GM12878 (cell line): ENCODE data around the gene B9D1. TPM values are rescaled to one million over a fixed set of nuclear protein-coding genes. Genes with fewer than 3 reads are reported as not detected.

Source experiments
- ATF7 ChIP-seq: fragments of 450-650 bp; IDR thresholded peaks from 2 replicates; pipeline ENCODE4 v1.6.1; 2016; ENCODE audit warnings: low read depth, mild to moderate bottlenecking
- BACH1 ChIP-seq: fragments of 450-650 bp; IDR thresholded peaks from 2 replicates; pipeline ENCODE4 v1.6.1; 2017; ENCODE audit warnings: mild to moderate bottlenecking, borderline replicate concordance
- CHD1 ChIP-seq: IDR thresholded peaks from 2 replicates; pipeline ENCODE4 v1.6.1; 2012; ENCODE audit warnings: low read depth, low read length, improper control_type of control experiment
- ESRRA ChIP-seq: IDR thresholded peaks from 2 replicates; pipeline ENCODE4 v1.6.1; 2012; ENCODE audit warnings: mild to moderate bottlenecking, low read length, improper control_type of control experiment
- FOS ChIP-seq: IDR thresholded peaks from 3 replicates; pipeline ENCODE4 v1.6.1; 2011; ENCODE audit warnings: borderline replicate concordance; ENCODE audit not compliant: insufficient read length; ENCODE audit errors: extremely low read depth
- JUNB ChIP-seq: IDR thresholded peaks from 2 replicates; pipeline ENCODE4 v1.6.1; 2016; ENCODE audit warnings: antibody characterized with exemption, mild to moderate bottlenecking
- MXI1 ChIP-seq: fragments of 150-350 bp; IDR thresholded peaks from 2 replicates; pipeline ENCODE4 v1.6.1; 2011; ENCODE audit warnings: low read depth, mild to moderate bottlenecking, inconsistent platforms, low read length, improper control_type of control experiment
- POU2F2 ChIP-seq: IDR thresholded peaks from 3 replicates; pipeline ENCODE4 v1.6.1; 2011; ENCODE audit warnings: low read depth, mild to moderate bottlenecking, low read length, borderline replicate concordance
- RAD21 ChIP-seq: IDR thresholded peaks from 2 replicates; pipeline ENCODE4 v1.6.1; 2011; ENCODE audit warnings: mild to moderate bottlenecking, low read depth, low read length, moderate library complexity; ENCODE audit not compliant: insufficient read depth
- SMAD5 ChIP-seq: IDR thresholded peaks from 2 replicates; pipeline ENCODE4 v1.6.1; 2016; ENCODE audit warnings: antibody characterized with exemption, low read depth
- SUPT20H ChIP-seq: IDR thresholded peaks from 2 replicates; pipeline ENCODE4 v1.6.1; 2011; ENCODE audit warnings: low read depth, mild to moderate bottlenecking, low read length, moderate library complexity, borderline replicate concordance; ENCODE audit not compliant: control insufficient read depth
- WRNIP1 ChIP-seq: IDR thresholded peaks from 2 replicates; pipeline ENCODE4 v1.6.1; 2011; ENCODE audit warnings: low read depth, low read length, improper control_type of control experiment, borderline replicate concordance
- YBX1 ChIP-seq: fragments of 450-650 bp; IDR thresholded peaks from 2 replicates; pipeline ENCODE4 v1.6.1; 2016; ENCODE audit warnings: antibody characterized with exemption
- ZBED1 ChIP-seq: IDR thresholded peaks from 2 replicates; pipeline ENCODE4 v1.6.1; 2016; ENCODE audit warnings: borderline replicate concordance
- ZBTB33 ChIP-seq: fragments of 450-650 bp; IDR thresholded peaks from 2 replicates; pipeline ENCODE4 v1.6.1; 2017; ENCODE audit warnings: mild to moderate bottlenecking
- ZNF217 ChIP-seq: fragments of 450-650 bp; IDR thresholded peaks from 2 replicates; pipeline ENCODE4 v1.6.1; 2017; ENCODE audit warnings: antibody characterized with exemption, mild to moderate bottlenecking
- ZNF274 ChIP-seq: IDR thresholded peaks from one replicate; pipeline ENCODE4 v1.8.0; 2011; ENCODE audit not compliant: insufficient read length, insufficient read depth
- ZNF384 ChIP-seq: IDR thresholded peaks from 2 replicates; pipeline ENCODE4 v1.6.1; 2012; ENCODE audit warnings: low read depth, mild to moderate bottlenecking, low read length, improper control_type of control experiment, borderline replicate concordance
- polyA plus RNA-seq, 11 experiments: library from polyadenylated mRNA; depleted of rRNA in 4 of 11; unstranded in 6 of 11; stranded (reverse) in 5 of 11; fragments of >200 nt; fragmentation: Nextera tagmentation in 4 of 11; fragmentation: Illumina TruSeq in 1 of 11; extraction: Ambion mirVana in 4 of 11; extraction: Trizol in 1 of 11; gene quantifications; 1 replicate in 1 of 11; 2 replicates in 10 of 11; pipeline versions ENCODE4 v1.2.1 to v1.2.3, GENCODE V29; 2011 to 2016; ENCODE audit warnings: inconsistent platforms in 2 of 11, missing spikeins in 2 of 11, low read depth in 1 of 11
- total RNA-seq, 4 experiments: library from RNA; depleted of rRNA in 3 of 4; stranded (reverse); fragments of >200 nt in 3 of 4; fragmentation: Illumina TruSeq in 1 of 4; extraction: Trizol in 1 of 4; gene quantifications; 2 replicates each; pipeline versions ENCODE4 v1.2.1 to v1.2.3, GENCODE V29; 2013 to 2021
- TF ChIP-seq, protein P1 (sequence below): fragments of 450-650 bp; conservative IDR thresholded peaks from 2 replicates; pipeline ENCODE4 v1.6.1; 2017; ENCODE audit warnings: mild to moderate bottlenecking, moderate library complexity
- TF ChIP-seq, protein P2 (sequence below): IDR thresholded peaks from 2 replicates; pipeline ENCODE4 v1.6.1; 2012; ENCODE audit warnings: improper control_type of control experiment, low read depth, low read length; ENCODE audit not compliant: insufficient replicate concordance

B9D1 gene
- total and polyA plus RNA-seq, 10 of the 15 experiments (the other 5 are each of a cell fraction or from before 2014, with no cell fraction given): 5.9 to 18.3 (median 9.8) TPM

DNA sequence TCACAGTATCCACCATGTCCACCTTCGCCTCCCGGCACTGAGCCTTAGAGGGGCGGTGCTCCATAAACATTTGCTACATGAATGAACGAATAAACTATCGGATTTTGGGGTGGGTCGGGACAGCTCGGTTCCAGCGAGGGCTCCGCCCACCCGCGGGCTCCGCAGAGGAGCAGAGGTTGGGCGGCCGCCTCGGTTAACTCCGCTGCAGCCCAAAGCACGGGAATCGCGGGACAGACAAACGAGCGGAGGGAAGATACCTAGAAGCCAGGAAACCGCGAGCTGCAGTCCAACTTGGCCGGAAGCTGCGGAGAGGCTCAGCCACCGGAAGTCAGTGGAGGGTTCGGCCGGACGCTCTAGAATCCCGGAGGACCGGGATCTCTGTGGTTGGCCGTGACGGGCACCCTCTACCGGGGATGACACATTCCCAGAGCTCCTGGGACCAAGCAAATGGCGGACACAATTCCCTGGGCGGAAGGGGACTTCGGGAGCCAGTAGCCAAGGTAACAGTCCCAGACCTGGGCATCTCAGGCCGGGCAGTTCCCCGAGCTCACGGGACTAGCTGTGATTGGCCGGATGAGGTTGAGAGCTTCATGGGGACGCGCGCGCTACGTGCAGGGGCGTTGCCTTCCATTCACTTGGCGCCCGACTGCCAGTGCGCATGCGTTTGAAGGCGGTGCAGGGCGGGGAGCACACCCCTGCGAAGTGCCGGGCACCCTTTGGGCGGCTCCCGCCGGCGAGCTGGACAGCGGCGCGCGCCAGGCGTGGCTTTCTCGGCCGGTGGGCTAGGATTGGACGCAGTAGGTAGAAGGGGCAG is 15.3 kb upstream of the B9D1 start (continued):
- TF ChIP-seq ZNF217 (no peak), ZBED1 (no peak), FOS (no peak), MXI1 (peak; percentile 93), ZNF384 (no peak), RAD21 (no peak), ZBTB33 (no peak), CHD1 (no peak), ESRRA (peak; percentile 53; the same call in 1 of the 2 replicates), ATF7 (0 out of 2 replicates have a peak, but pooled peaks have one; percentile 27), WRNIP1 (peak; percentile 56; the same call in 1 of the 2 replicates), JUNB (no peak), SMAD5 (peak; percentile 84), ZNF274 (no peak), POU2F2 (peak; percentile 25; the same call in 1 of the 3 replicates), YBX1 (no peak), BACH1 (no peak; the same call in 1 of the 2 replicates), SUPT20H (no peak)
- TF ChIP-seq, protein P1, sequence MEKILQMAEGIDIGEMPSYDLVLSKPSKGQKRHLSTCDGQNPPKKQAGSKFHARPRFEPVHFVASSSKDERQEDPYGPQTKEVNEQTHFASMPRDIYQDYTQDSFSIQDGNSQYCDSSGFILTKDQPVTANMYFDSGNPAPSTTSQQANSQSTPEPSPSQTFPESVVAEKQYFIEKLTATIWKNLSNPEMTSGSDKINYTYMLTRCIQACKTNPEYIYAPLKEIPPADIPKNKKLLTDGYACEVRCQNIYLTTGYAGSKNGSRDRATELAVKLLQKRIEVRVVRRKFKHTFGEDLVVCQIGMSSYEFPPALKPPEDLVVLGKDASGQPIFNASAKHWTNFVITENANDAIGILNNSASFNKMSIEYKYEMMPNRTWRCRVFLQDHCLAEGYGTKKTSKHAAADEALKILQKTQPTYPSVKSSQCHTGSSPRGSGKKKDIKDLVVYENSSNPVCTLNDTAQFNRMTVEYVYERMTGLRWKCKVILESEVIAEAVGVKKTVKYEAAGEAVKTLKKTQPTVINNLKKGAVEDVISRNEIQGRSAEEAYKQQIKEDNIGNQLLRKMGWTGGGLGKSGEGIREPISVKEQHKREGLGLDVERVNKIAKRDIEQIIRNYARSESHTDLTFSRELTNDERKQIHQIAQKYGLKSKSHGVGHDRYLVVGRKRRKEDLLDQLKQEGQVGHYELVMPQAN: 0 out of 2 replicates have a peak, but pooled peaks have one; percentile 10
- TF ChIP-seq, protein P2, sequence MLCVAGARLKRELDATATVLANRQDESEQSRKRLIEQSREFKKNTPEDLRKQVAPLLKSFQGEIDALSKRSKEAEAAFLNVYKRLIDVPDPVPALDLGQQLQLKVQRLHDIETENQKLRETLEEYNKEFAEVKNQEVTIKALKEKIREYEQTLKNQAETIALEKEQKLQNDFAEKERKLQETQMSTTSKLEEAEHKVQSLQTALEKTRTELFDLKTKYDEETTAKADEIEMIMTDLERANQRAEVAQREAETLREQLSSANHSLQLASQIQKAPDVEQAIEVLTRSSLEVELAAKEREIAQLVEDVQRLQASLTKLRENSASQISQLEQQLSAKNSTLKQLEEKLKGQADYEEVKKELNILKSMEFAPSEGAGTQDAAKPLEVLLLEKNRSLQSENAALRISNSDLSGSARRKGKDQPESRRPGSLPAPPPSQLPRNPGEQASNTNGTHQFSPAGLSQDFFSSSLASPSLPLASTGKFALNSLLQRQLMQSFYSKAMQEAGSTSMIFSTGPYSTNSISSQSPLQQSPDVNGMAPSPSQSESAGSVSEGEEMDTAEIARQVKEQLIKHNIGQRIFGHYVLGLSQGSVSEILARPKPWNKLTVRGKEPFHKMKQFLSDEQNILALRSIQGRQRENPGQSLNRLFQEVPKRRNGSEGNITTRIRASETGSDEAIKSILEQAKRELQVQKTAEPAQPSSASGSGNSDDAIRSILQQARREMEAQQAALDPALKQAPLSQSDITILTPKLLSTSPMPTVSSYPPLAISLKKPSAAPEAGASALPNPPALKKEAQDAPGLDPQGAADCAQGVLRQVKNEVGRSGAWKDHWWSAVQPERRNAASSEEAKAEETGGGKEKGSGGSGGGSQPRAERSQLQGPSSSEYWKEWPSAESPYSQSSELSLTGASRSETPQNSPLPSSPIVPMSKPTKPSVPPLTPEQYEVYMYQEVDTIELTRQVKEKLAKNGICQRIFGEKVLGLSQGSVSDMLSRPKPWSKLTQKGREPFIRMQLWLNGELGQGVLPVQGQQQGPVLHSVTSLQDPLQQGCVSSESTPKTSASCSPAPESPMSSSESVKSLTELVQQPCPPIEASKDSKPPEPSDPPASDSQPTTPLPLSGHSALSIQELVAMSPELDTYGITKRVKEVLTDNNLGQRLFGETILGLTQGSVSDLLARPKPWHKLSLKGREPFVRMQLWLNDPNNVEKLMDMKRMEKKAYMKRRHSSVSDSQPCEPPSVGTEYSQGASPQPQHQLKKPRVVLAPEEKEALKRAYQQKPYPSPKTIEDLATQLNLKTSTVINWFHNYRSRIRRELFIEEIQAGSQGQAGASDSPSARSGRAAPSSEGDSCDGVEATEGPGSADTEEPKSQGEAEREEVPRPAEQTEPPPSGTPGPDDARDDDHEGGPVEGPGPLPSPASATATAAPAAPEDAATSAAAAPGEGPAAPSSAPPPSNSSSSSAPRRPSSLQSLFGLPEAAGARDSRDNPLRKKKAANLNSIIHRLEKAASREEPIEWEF: no peak
